Measurements from ENCODE around the gene ERCC8.

DNA sequence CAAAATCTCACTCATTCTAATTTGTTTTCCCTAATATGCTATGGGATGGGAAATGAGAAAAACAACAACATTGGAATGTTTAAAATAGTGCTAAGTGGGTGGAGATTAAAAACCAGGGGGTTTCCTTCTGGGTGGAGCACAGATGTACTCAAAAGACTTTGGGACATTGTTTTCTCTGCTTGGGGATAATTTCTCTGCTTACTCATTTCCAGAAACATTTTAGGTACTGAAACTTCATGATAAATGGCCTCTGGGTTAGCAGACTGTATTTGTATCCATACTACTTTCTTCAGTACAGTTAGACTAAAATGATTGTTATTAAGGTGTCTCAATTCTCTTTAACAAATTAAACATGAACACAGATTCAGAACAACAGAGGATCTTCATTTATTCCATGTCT lies 118.2 kb downstream of the ERCC8 start:
- TF ChIP-seq CTCF (IDR thresholded peaks at IDR 0.05; ENCODE audit: borderline replicate concordance, extremely low read depth, low read length, poor library complexity, severe bottlenecking) (no peak), EZH2 (IDR thresholded peaks at IDR 0.05; ENCODE audit: borderline replicate concordance, low read depth, low read length, severe bottlenecking) (no peak)

Measured in DND-41 (cell line).